Skeletal muscle cell (primary cell): ENCODE data around the gene DNAH3.
"Not testable (repeated sequence)": the region's sequence is repeated elsewhere in the genome, so short reads cannot be mapped to it uniquely, and the experiment has no call there.

ENCODE experiments used
- DNase-seq: peaks from one replicate; pipeline ENCODE4 v3.0.0-alpha.2; 2010; ENCODE audit warnings: low read depth
- H3K4me3 ChIP-seq: 2 replicates; pipeline ENCODE4 v1.5.1; 2011; ENCODE audit warnings: low read depth, mild to moderate bottlenecking, control low read depth, low read length, moderate library complexity

DNAH3 gene

GRCh38 chr16:21170116-21170515 is 19.5 kb upstream of the DNAH3 start:
- not testable (repeated sequence) for H3K4me3 ChIP-seq, DNase-seq

- no peak overlapping the region for H3K4me3 ChIP-seq
- DNase-seq: no peak
Observed at GRCh38 chr16:21169249-21169981, 18.8 kb upstream of the DNAH3 start.

GRCh38 chr16:21167929-21168602 is 17.4 kb upstream of the DNAH3 start:
- no peak for DNase-seq
- no peak overlapping the region for H3K4me3 ChIP-seq

- H3K4me3 ChIP-seq: no peak overlapping the region
- DNase-seq: peak; percentile 53
Observed at GRCh38 chr16:21167360-21167759, 16.7 kb upstream of the DNAH3 start.

GRCh38 chr16:21166561-21166961 is 15.9 kb upstream of the DNAH3 start:
- DNase-seq: no peak

GRCh38 chr16:21164521-21165168 is 14.0 kb upstream of the DNAH3 start:
- no peak overlapping the region for H3K4me3 ChIP-seq
- no peak for DNase-seq

More at GRCh38 chr16:21166561-21166961, 15.9 kb upstream of the DNAH3 start:
- no peak overlapping the region for H3K4me3 ChIP-seq

- H3K4me3 ChIP-seq: no peak overlapping the region
- DNase-seq: no peak
Observed at GRCh38 chr16:21163576-21163975, 12.9 kb upstream of the DNAH3 start.

- no peak overlapping the region for H3K4me3 ChIP-seq
- DNase-seq: no peak
Observed at GRCh38 chr16:21162661-21163151, 12.1 kb upstream of the DNAH3 start.

- DNase-seq: no peak
- H3K4me3 ChIP-seq: no peak overlapping the region
Observed at GRCh38 chr16:21161211-21161610, 10.6 kb upstream of the DNAH3 start.

- DNase-seq: no peak
- H3K4me3 ChIP-seq: no peak overlapping the region
Observed at GRCh38 chr16:21160276-21160675, 9.6 kb upstream of the DNAH3 start.

GRCh38 chr16:21159281-21159951 is 8.8 kb upstream of the DNAH3 start:
- peak overlapping the region; percentile 64 for H3K4me3 ChIP-seq
- no peak for DNase-seq

- DNase-seq: peak; percentile 24
- peak within 1 kb of the TSS; percentile 64 for H3K4me3 ChIP-seq
Observed at GRCh38 chr16:21158208-21159110, 7.8 kb upstream of the DNAH3 start, which contains the start of gene LDAF1. Gene LDAF1 (plus strand): TSS chr16:21158674. CDS start chr16:21161183, 2,509 bp downstream.

GRCh38 chr16:21157632-21158031 is 7.0 kb upstream of the DNAH3 start:
- no peak for DNase-seq
- no peak overlapping the region for H3K4me3 ChIP-seq

GRCh38 chr16:21156767-21157467 is 6.3 kb upstream of the DNAH3 start:
- peak; percentile 33 for DNase-seq
- H3K4me3 ChIP-seq: no peak overlapping the region

- not testable (repeated sequence) for DNase-seq
Observed at GRCh38 chr16:21156011-21156410, 5.4 kb upstream of the DNAH3 start.

GRCh38 chr16:21153124-21153729 is 2.6 kb upstream of the DNAH3 start:
- not testable (repeated sequence) for H3K4me3 ChIP-seq, DNase-seq

More at GRCh38 chr16:21156011-21156410, 5.4 kb upstream of the DNAH3 start:
- H3K4me3 ChIP-seq: not testable (repeated sequence)

GRCh38 chr16:21152160-21153030 is 1.7 kb upstream of the DNAH3 start:
- H3K4me3 ChIP-seq, DNase-seq: not testable (repeated sequence)
